MCF 10A (cell line): Measurements from ENCODE around the gene ME3. TPM values are rescaled to one million over a fixed set of nuclear protein-coding genes. Genes with fewer than 3 reads are reported as not detected.

ENCODE experiments used
- BruUV-seq: library from RNA; stranded (reverse); fragments of 400-500 nt; replicated peaks from 2 replicates; lab custom pipeline; 2021; lab: Mats Ljungman, UMichigan
- CTCF ChIA-PET: fragments of 300-600 bp; sonication (Branson Sonifier 250); formaldehyde crosslinking; extraction: SDS; loops from one replicate; lab custom pipeline; 2021; ENCODE audit warnings: antibody characterized with exemption, inconsistent platforms; lab: Yijun Ruan, JAX
- POLR2A ChIA-PET: fragments of 300-600, 350-650 bp; sonication (Branson Sonifier 250); formaldehyde crosslinking; extraction: SDS; loops from one replicate; lab custom pipeline; 2020; ENCODE audit warnings: antibody characterized with exemption, inconsistent platforms; lab: Yijun Ruan, JAX
- DNase-seq: peaks from one replicate; pipeline ENCODE4 v3.0.0-alpha.2; 2018; ENCODE audit not compliant: unreplicated experiment
- H3K27ac Mint-ChIP-seq: one replicate; pipeline ENCODE4 v1.8.0; 2022; ENCODE audit warnings: mild to moderate bottlenecking, low read depth, mixed read lengths; ENCODE audit not compliant: unreplicated experiment
- H3K27me3 Mint-ChIP-seq: one replicate; pipeline ENCODE4 v1.8.0; 2022; ENCODE audit warnings: mixed read lengths; ENCODE audit not compliant: insufficient read depth, unreplicated experiment
- H3K36me3 Mint-ChIP-seq: one replicate; pipeline ENCODE4 v1.8.0; 2022; ENCODE audit warnings: mild to moderate bottlenecking, moderate library complexity, mixed read lengths; ENCODE audit not compliant: insufficient read depth, unreplicated experiment
- H3K4me1 Mint-ChIP-seq: one replicate; pipeline ENCODE4 v1.8.0; 2022; ENCODE audit warnings: mixed read lengths; ENCODE audit not compliant: insufficient read depth, unreplicated experiment
- H3K4me3 Mint-ChIP-seq: one replicate; pipeline ENCODE4 v1.8.0; 2022; ENCODE audit warnings: mild to moderate bottlenecking, moderate library complexity, mixed read lengths; ENCODE audit not compliant: unreplicated experiment
- H3K9me3 Mint-ChIP-seq: one replicate; pipeline ENCODE4 v1.8.0; 2022; ENCODE audit warnings: mixed read lengths; ENCODE audit not compliant: unreplicated experiment
- intact Hi-C: fragments of 100-400 bp; cut with micrococcal nuclease; formaldehyde crosslinking; loops from 2 replicates; pipeline ENCODE4 v1.14.1; 2022
- total RNA-seq: library from RNA; stranded (reverse); gene quantifications from 2 replicates; pipeline ENCODE4 v1.2.3, GENCODE V29; 2022
- TF ChIP-seq, protein P1 (sequence below): fragments of 200-600 bp; IDR thresholded peaks from one replicate; pipeline ENCODE4 v1.8.0; 2022; ENCODE audit warnings: antibody characterized with exemption, mild to moderate bottlenecking; ENCODE audit not compliant: unreplicated experiment

The ME3 gene
- total RNA-seq, 1 experiment from 2014 or later = not detected

DNA sequence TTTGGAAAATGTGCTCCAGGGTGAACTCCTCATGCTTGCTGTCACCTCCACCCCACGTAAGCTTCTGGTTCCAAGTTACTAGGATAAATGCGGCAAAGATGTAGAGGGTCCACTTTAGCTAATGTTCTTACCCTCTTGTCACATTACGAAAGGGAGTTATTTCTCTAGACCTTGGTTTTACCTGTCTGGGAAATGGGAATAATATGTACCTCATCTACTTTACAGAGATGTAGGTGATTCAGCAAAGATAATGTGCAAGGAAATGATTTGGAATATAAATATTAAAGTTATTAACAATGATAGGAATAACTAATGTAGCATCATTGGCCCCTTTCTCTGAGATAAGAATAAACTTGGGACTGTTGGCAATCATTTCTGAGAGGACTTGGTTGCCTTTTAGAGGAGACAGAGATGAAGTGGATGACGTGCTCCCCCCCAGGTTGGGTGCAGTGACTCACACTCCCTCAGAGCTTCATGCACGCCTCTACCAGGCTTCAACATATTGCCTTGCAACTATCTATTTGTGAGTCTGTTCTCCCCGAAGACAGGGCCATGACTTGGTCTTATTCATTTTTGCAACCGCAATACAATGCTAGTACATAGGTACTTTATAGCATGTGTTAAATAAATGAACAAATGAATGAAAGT lies 97.1 kb downstream of the ME3 start:
- POLR2A ChIA-PET = interaction anchor here (0.7 to 1.1 kb wide), 2 partner anchors 24 to 51 kb away, joined by 3 read pairs; no protein-coding TSS in a partner anchor
- H3K4me1 Mint-ChIP-seq = peaks cover 27% of the 10 kb centered on the region
- TF ChIP-seq, protein P1, sequence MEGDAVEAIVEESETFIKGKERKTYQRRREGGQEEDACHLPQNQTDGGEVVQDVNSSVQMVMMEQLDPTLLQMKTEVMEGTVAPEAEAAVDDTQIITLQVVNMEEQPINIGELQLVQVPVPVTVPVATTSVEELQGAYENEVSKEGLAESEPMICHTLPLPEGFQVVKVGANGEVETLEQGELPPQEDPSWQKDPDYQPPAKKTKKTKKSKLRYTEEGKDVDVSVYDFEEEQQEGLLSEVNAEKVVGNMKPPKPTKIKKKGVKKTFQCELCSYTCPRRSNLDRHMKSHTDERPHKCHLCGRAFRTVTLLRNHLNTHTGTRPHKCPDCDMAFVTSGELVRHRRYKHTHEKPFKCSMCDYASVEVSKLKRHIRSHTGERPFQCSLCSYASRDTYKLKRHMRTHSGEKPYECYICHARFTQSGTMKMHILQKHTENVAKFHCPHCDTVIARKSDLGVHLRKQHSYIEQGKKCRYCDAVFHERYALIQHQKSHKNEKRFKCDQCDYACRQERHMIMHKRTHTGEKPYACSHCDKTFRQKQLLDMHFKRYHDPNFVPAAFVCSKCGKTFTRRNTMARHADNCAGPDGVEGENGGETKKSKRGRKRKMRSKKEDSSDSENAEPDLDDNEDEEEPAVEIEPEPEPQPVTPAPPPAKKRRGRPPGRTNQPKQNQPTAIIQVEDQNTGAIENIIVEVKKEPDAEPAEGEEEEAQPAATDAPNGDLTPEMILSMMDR = no peak
- CTCF ChIA-PET = interaction anchor here (0.5 to 1.0 kb wide), 4 partner anchors 17 to 119 kb away, joined by 3 to 5 read pairs (median 3); no protein-coding TSS in a partner anchor
- H3K27ac Mint-ChIP-seq = no peak overlapping the region
- no TSS peak for BruUV-seq
- H3K36me3 Mint-ChIP-seq = no peaks in the 10 kb centered on the region
- H3K9me3 Mint-ChIP-seq = no peaks in the 10 kb centered on the region
- DNase-seq = peak; percentile 65
- H3K4me3 Mint-ChIP-seq = no peak overlapping the region
- intact Hi-C loops = loop anchor here (5.0 kb wide), 1 partner anchor 63 kb away; no protein-coding TSS in a partner anchor
- no peaks in the 10 kb centered on the region for H3K27me3 Mint-ChIP-seq

DNA sequence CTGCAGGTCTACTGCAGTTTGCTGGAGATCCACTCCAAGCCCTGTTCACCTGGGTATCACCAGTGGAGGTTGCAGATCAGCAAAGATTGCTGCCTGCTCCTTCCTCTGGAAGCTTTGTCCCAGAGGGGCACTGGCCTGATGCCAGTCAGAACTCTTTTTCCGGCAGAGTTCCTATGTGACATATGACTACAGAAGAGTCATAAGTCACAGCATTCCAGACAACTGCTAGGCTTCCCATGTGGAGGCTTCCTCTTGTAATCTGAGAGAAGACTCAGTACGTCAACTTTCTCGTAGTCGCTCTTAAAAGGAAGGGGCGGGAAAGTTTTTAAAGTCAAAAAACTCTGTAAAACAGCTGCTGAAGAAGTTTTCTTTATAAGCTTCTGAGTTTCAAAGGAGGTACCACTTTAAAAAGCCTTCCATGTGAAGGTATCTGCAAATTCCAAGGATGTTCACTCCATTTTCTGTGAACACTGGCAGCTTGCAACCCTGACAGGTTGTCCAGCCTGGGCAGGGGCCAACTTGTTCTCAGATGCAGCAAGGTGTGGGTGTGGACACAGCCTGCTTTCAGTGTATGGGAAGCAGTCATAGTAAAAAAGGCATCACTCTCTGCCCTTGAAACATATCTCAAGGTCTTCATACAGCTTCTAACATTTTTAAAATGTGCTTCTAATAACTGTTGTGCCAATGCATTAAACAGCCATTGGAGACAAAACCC lies 97.8 kb downstream of the ME3 start:
- Mint-ChIP-seq H3K9me3 (no peaks in the 10 kb centered on the region), H3K4me3 (no peak overlapping the region), H3K36me3 (no peaks in the 10 kb centered on the region), H3K27ac (no peak overlapping the region), H3K27me3 (no peaks in the 10 kb centered on the region), H3K4me1 (peaks cover 28% of the 10 kb centered on the region)
- ChIA-PET CTCF (interaction anchor here (0.5 to 1.0 kb wide), 5 partner anchors 16 to 118 kb away, joined by 3 to 5 read pairs (median 3); no protein-coding TSS in a partner anchor), POLR2A (interaction anchor here (0.7 kb wide), 2 partner anchors 12 to 112 kb away, joined by 3 read pairs; no protein-coding TSS in a partner anchor)
- intact Hi-C loops = loop anchor here (5.0 kb wide), 1 partner anchor 62 kb away; no protein-coding TSS in a partner anchor
- BruUV-seq = no TSS peak
- DNase-seq = no peak
- TF ChIP-seq, protein P1 = no peak

DNA sequence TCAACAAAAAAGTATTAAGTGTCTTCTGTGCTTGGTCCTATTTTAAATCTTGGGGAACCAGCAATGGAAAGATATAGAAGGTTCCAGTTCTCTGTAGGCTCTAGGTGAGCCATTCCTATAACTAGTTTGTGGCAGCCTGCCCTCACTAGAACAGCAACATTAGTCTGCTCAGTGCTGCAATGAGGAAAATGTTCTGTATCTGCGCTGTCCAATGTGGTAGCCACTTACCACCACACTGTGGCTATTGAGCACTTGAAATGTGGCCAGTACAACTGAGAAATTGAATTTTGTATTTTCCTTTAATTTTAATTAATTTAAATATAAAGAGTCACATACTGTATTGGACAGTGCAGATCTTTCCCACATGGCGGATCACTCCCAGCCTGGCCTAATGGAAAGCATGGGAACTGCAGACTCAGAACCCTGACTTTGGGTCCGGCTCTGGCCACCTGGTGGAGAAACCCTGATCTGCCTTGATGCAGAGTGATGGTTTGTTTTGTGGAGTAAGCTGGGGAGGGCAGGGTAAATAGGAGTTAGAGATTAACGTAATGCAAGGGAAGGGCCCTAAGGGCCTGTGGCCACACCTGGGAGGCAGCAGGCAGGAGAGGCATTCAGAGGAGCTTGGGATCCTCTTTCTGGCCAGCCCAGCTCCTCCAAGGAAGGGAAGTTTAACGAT lies 101.0 kb downstream of the ME3 start:
- Mint-ChIP-seq H3K4me1 (peaks cover 29% of the 10 kb centered on the region), H3K36me3 (no peaks in the 10 kb centered on the region), H3K9me3 (no peaks in the 10 kb centered on the region), H3K27ac (no peak overlapping the region), H3K4me3 (no peak overlapping the region), H3K27me3 (no peaks in the 10 kb centered on the region)
- TF ChIP-seq, protein P1 = peak; percentile 36
- DNase-seq = peak; percentile 52
- CTCF ChIA-PET = interaction anchor here (0.7 to 1.1 kb wide), 2 partner anchors 10 to 13 kb away, joined by 3 read pairs; no protein-coding TSS in a partner anchor
- no TSS peak for BruUV-seq
- intact Hi-C loops = loop anchor here (2.0 kb wide), 1 partner anchor 115 kb away; no protein-coding TSS in a partner anchor
- POLR2A ChIA-PET = no interaction called here
